ENCODE data around the gene PLP2.

Gene PLP2

DNA sequence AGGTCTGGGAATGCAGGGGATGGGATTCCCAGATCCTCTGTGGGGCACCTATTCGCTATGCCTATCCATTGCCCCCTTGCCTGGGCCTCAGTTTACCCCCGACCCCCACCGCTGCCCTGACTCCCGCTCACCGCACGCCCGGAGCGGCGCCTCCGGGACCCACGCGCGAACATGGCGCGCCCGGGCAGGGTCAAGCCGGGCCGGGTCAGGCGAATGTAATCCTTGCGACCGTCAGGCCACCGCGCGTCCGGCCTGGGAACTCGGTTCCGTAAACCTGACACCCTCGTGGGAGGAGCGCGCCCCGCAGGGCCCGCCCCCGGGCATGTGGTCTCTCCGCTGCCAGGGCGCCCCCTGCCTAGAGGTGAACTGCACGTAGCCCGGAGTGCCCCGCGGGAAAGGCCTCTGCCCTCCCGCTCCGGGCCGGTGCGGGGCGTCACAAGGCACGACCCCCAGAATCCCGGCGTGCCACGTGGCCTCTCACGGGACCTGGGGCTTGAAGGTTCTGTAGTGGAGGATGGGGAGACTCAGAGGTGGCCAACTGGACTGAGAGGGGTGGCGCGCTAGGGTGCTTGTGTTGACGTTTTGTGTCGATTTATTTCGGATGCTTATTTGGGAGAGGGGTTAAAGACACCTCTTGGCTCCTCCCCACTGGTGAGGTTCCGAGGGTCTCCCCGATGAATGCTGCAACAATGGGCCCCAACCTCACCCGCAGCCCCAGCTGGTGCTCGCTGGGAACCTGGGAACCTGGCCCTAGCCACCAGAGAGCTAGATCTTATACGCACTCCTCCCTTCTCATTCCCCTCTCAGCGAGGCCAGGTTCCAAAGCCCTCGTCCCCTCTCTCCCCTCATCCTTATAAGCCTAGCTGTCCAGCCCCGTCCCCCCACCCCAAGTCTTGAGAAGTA is 14.7 kb downstream of the PLP2 start, which contains the start of gene PRICKLE3:
Gene PRICKLE3 (minus strand): TSS at position 249 of the 903 bp plus-strand sequence. CDS start 76 bp downstream, at position 173.
- peak within 1 kb of the TSS; percentile 76 for H3K4me2 ChIP-seq (ENCODE audit: low read length, poor library complexity, severe bottlenecking)
- peak; percentile 68 for DNase-seq
- H3K27me3 ChIP-seq (ENCODE audit: control insufficient read depth in 1 of 2, insufficient read depth in 1 of 2, low read length in 2 of 2) = no peaks in the 10 kb centered on the region
- no peak within 1 kb of the TSS for H3K23ac ChIP-seq (ENCODE audit: low read length in 2 of 2)
- H2AFZ ChIP-seq (ENCODE audit: low read depth, low read length) = peak within 1 kb of the TSS; percentile 67
- H3K79me1 ChIP-seq (replicated peaks; ENCODE audit: low read length, poor library complexity, severe bottlenecking) = peaks cover 8% of the 10 kb centered on the region
- H3K14ac ChIP-seq (ENCODE audit: low read length in 2 of 2) = peak within 1 kb of the TSS; percentile 25 to 71
- peak within 1 kb of the TSS; percentile 81 to 84 for H3K4ac ChIP-seq (ENCODE audit: low read depth in 1 of 2, low read length in 2 of 2)
- H3K9me3 ChIP-seq (ENCODE audit: control insufficient read depth, low read length) = no peaks in the 10 kb centered on the region
- no peak within 1 kb of the TSS for H2BK5ac ChIP-seq (ENCODE audit: low read depth, low read length, poor library complexity, severe bottlenecking)
- H3K18ac ChIP-seq (ENCODE audit: low read depth in 1 of 2, low read length in 2 of 2) = peak within 1 kb of the TSS; percentile 70 to 92
- peaks cover 14% of the 10 kb centered on the region for H3K4me1 ChIP-seq (ENCODE audit: control insufficient read depth, insufficient read depth, low read depth, low read length)
- H4K8ac ChIP-seq (ENCODE audit: low read length) = peak within 1 kb of the TSS; percentile 72
- H3K36me3 ChIP-seq (ENCODE audit: control insufficient read depth in 1 of 2, insufficient read depth in 2 of 2, low read depth in 1 of 2, low read length in 2 of 2) = peaks cover 3 to 15% of the 10 kb centered on the region in 2 experiments
- H4K91ac ChIP-seq (ENCODE audit: low read length) = peak within 1 kb of the TSS; percentile 90
- peak within 1 kb of the TSS; percentile 84 for H3K9ac ChIP-seq (ENCODE audit: low read length)
- peak within 1 kb of the TSS; percentile 3 for H2BK120ac ChIP-seq (ENCODE audit: low read depth, low read length)
- WGBS = 8% methylated on average over 33 of the region's 62 CpGs
- no peak within 1 kb of the TSS for H3K27ac ChIP-seq (ENCODE audit: low read length, poor library complexity, severe bottlenecking)
- peak within 1 kb of the TSS; percentile 33 for H2AK5ac ChIP-seq (ENCODE audit: low read length, severe bottlenecking)
- H3K4me3 ChIP-seq (ENCODE audit: insufficient read depth in 1 of 2, low read depth in 1 of 2, low read length in 2 of 2) = peak within 1 kb of the TSS; percentile 74 to 77
- no peak within 1 kb of the TSS for H2BK15ac ChIP-seq (ENCODE audit: low read depth, poor library complexity, severe bottlenecking)
- peak within 1 kb of the TSS in 1 of 2 experiments; percentile 31 for H2BK12ac ChIP-seq (ENCODE audit: low read length in 2 of 2)

DNA sequence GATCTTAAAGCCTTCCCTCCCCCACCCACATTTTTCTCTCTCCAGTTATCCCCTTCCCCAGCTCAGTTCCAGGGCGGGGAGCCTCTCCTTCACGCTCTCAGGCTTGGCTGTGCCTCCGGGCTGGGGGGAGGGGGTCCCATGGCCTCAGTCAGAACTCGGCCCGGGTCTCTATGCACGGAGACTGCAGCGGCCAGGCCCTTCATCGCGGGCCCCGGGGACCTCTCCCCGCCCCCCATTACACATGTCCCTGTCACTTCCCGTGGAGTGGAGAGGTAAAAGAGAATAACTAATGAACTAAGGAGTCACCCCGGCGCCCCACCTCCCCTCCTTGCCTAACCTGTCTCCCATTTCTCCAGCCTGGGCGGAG is 15.3 kb downstream of the PLP2 start:
- Histone ChIP-seq H2BK5ac (ENCODE audit: low read depth, low read length, poor library complexity, severe bottlenecking) (no peak overlapping the region), H3K9me3 (ENCODE audit: control insufficient read depth, low read length) (no peaks in the 10 kb centered on the region), H3K27ac (ENCODE audit: low read length, poor library complexity, severe bottlenecking) (no peak overlapping the region), H3K36me3 (ENCODE audit: control insufficient read depth in 1 of 2, insufficient read depth in 2 of 2, low read depth in 1 of 2, low read length in 2 of 2) (peaks cover 3 to 15% of the 10 kb centered on the region in 2 experiments), H2BK15ac (ENCODE audit: low read depth, poor library complexity, severe bottlenecking) (no peak overlapping the region), H2AFZ (ENCODE audit: low read depth, low read length) (no peak overlapping the region), H3K18ac (ENCODE audit: low read depth in 1 of 2, low read length in 2 of 2) (no peak overlapping the region), H3K79me1 (replicated peaks; ENCODE audit: low read length, poor library complexity, severe bottlenecking) (peaks cover 8% of the 10 kb centered on the region), H3K23ac (ENCODE audit: low read length in 2 of 2) (no peak overlapping the region), H3K27me3 (ENCODE audit: control insufficient read depth in 1 of 2, insufficient read depth in 1 of 2, low read length in 2 of 2) (no peaks in the 10 kb centered on the region), H2BK120ac (ENCODE audit: low read depth, low read length) (no peak overlapping the region), H3K4me2 (ENCODE audit: low read length, poor library complexity, severe bottlenecking) (no peak overlapping the region), H3K4me1 (ENCODE audit: control insufficient read depth, insufficient read depth, low read depth, low read length) (peaks cover 14% of the 10 kb centered on the region), H3K4ac (ENCODE audit: low read depth in 1 of 2, low read length in 2 of 2) (no peak overlapping the region), H3K9ac (ENCODE audit: low read length) (no peak overlapping the region), H3K14ac (ENCODE audit: low read length in 2 of 2) (no peak overlapping the region), H2BK12ac (ENCODE audit: low read length in 2 of 2) (no peak overlapping the region), H2AK5ac (ENCODE audit: low read length, severe bottlenecking) (no peak overlapping the region), H4K8ac (ENCODE audit: low read length) (peak overlapping the region; percentile 72), H3K4me3 (ENCODE audit: insufficient read depth in 1 of 2, low read depth in 1 of 2, low read length in 2 of 2) (no peak overlapping the region), H4K91ac (ENCODE audit: low read length) (no peak overlapping the region)
- no peak for DNase-seq
- WGBS = 40% methylated on average over 5 of the region's 15 CpGs

DNA sequence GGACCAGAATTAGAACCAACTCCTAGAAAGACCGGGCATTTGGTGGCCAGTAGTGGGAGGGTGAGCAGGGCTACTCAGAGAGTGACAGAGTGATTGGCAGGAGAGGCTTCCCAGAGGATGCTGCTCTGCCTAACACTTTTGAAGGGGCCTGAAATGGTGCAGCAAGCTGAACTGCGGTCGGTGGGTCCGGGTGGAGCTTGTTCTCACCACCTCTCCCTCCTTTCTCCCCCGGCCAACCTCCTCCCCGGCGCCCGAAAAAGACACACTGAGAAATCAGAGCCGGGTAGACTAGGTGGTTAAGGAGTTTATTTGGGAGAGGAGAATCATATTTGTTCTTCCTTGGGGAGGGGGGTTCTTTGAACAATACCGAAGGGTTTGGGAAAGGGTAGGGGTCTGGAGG is 15.8 kb downstream of the PLP2 start:
- no peak for DNase-seq

DNA sequence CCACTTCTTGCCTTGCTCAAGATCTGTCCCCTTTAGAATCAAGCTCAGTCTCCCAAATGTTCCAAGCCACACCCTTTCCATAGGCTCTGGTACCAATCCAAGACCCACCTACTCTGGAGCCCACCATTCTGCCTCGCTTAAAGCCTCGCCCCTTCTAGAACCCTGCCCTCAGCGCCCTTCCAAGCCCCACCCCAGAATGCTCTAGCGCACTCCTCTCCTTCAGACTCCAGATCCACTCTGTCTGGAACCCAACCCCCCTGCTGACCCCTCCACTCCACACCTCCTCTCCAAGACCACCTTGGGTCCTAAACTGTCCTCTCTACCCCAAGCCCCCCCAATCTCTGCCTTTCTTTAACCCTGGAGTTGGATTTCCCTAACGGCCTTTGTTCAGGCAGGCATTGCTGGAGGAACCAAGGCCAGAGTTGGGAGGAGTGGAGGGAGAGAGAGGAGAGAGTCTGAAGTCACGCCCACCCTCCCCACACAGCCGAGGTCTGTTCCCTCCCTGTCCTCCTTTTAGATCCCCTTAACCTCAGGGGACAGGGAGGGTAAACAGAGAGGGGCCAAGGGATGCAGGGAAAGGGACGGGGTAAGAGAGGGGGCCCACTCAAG is 16.9 kb downstream of the PLP2 start:
- H3K4ac ChIP-seq (ENCODE audit: low read depth in 1 of 2, low read length in 2 of 2) = peak overlapping the region in 1 of 2 experiments; percentile 15
- H2BK15ac ChIP-seq (ENCODE audit: low read depth, poor library complexity, severe bottlenecking) = no peak overlapping the region
- 100% methylated on average over 4 of the region's 8 CpGs for WGBS
- H3K4me3 ChIP-seq (ENCODE audit: insufficient read depth in 1 of 2, low read depth in 1 of 2, low read length in 2 of 2) = no peak overlapping the region
- no peak overlapping the region for H2AFZ ChIP-seq (ENCODE audit: low read depth, low read length)
- no peak overlapping the region for H3K4me2 ChIP-seq (ENCODE audit: low read length, poor library complexity, severe bottlenecking)
- no peak overlapping the region for H2BK5ac ChIP-seq (ENCODE audit: low read depth, low read length, poor library complexity, severe bottlenecking)
- no peak overlapping the region for H4K8ac ChIP-seq (ENCODE audit: low read length)
- H3K27me3 ChIP-seq (ENCODE audit: control insufficient read depth in 1 of 2, insufficient read depth in 1 of 2, low read length in 2 of 2) = no peaks in the 10 kb centered on the region
- H3K18ac ChIP-seq (ENCODE audit: low read depth in 1 of 2, low read length in 2 of 2) = no peak overlapping the region
- H2BK120ac ChIP-seq (ENCODE audit: low read depth, low read length) = no peak overlapping the region
- H3K4me1 ChIP-seq (ENCODE audit: control insufficient read depth, insufficient read depth, low read depth, low read length) = peaks cover 14% of the 10 kb centered on the region
- peaks cover 0 to 3% of the 10 kb centered on the region in 2 experiments for H3K36me3 ChIP-seq (ENCODE audit: control insufficient read depth in 1 of 2, insufficient read depth in 2 of 2, low read depth in 1 of 2, low read length in 2 of 2)
- no peak overlapping the region for H3K27ac ChIP-seq (ENCODE audit: low read length, poor library complexity, severe bottlenecking)
- H2BK12ac ChIP-seq (ENCODE audit: low read length in 2 of 2) = no peak overlapping the region
- H2AK5ac ChIP-seq (ENCODE audit: low read length, severe bottlenecking) = no peak overlapping the region
- H3K79me1 ChIP-seq (replicated peaks; ENCODE audit: low read length, poor library complexity, severe bottlenecking) = peaks cover 3% of the 10 kb centered on the region
- H3K9me3 ChIP-seq (ENCODE audit: control insufficient read depth, low read length) = no peaks in the 10 kb centered on the region
- DNase-seq = no peak
- no peak overlapping the region for H3K14ac ChIP-seq (ENCODE audit: low read length in 2 of 2)
- no peak overlapping the region for H4K91ac ChIP-seq (ENCODE audit: low read length)
- no peak overlapping the region for H3K9ac ChIP-seq (ENCODE audit: low read length)
- H3K23ac ChIP-seq (ENCODE audit: low read length in 2 of 2) = no peak overlapping the region

More for the DNA sequence above, 15.8 kb downstream of the PLP2 start:
- no peak overlapping the region for H3K4me3 ChIP-seq (ENCODE audit: insufficient read depth in 1 of 2, low read depth in 1 of 2, low read length in 2 of 2)
- H3K4ac ChIP-seq (ENCODE audit: low read depth in 1 of 2, low read length in 2 of 2) = no peak overlapping the region
- peaks cover 3 to 11% of the 10 kb centered on the region in 2 experiments for H3K36me3 ChIP-seq (ENCODE audit: control insufficient read depth in 1 of 2, insufficient read depth in 2 of 2, low read depth in 1 of 2, low read length in 2 of 2)
- no peak overlapping the region for H3K23ac ChIP-seq (ENCODE audit: low read length in 2 of 2)
- H3K9me3 ChIP-seq (ENCODE audit: control insufficient read depth, low read length) = no peaks in the 10 kb centered on the region
- H3K4me1 ChIP-seq (ENCODE audit: control insufficient read depth, insufficient read depth, low read depth, low read length) = peaks cover 14% of the 10 kb centered on the region
- H2BK15ac ChIP-seq (ENCODE audit: low read depth, poor library complexity, severe bottlenecking) = no peak overlapping the region
- no peak overlapping the region for H2BK120ac ChIP-seq (ENCODE audit: low read depth, low read length)
- no peak overlapping the region for H2BK5ac ChIP-seq (ENCODE audit: low read depth, low read length, poor library complexity, severe bottlenecking)
- H4K8ac ChIP-seq (ENCODE audit: low read length) = no peak overlapping the region
- H3K14ac ChIP-seq (ENCODE audit: low read length in 2 of 2) = no peak overlapping the region
- no peaks in the 10 kb centered on the region for H3K27me3 ChIP-seq (ENCODE audit: control insufficient read depth in 1 of 2, insufficient read depth in 1 of 2, low read length in 2 of 2)
- 55% methylated on average over 2 of the region's 10 CpGs for WGBS
- no peak overlapping the region for H2BK12ac ChIP-seq (ENCODE audit: low read length in 2 of 2)
- H2AK5ac ChIP-seq (ENCODE audit: low read length, severe bottlenecking) = no peak overlapping the region
- H2AFZ ChIP-seq (ENCODE audit: low read depth, low read length) = no peak overlapping the region
- peaks cover 6% of the 10 kb centered on the region for H3K79me1 ChIP-seq (replicated peaks; ENCODE audit: low read length, poor library complexity, severe bottlenecking)
- no peak overlapping the region for H4K91ac ChIP-seq (ENCODE audit: low read length)
- no peak overlapping the region for H3K27ac ChIP-seq (ENCODE audit: low read length, poor library complexity, severe bottlenecking)
- H3K9ac ChIP-seq (ENCODE audit: low read length) = no peak overlapping the region
- H3K4me2 ChIP-seq (ENCODE audit: low read length, poor library complexity, severe bottlenecking) = no peak overlapping the region
- H3K18ac ChIP-seq (ENCODE audit: low read depth in 1 of 2, low read length in 2 of 2) = no peak overlapping the region

Measured in mesenchymal stem cell (in vitro differentiated cells and primary cell).